H1 (cell line): Measurements from ENCODE around the gene PPP2R2C.

Experiments used
- CTCF ChIP-seq, 3 experiments: IDR thresholded peaks; 1 replicate in 2 of 3; 2 replicates in 1 of 3; pipeline versions ENCODE4 v1.5.1 to v1.6.1; 2011; ENCODE audit warnings: low read length in 3 of 3, mild to moderate bottlenecking in 3 of 3, inconsistent platforms in 2 of 3, low read depth in 1 of 3, moderate library complexity in 1 of 3; ENCODE audit not compliant: insufficient read depth in 1 of 3; ENCODE audit errors: control extremely low read depth in 1 of 3
- HDAC6 ChIP-seq: IDR thresholded peaks from one replicate; pipeline ENCODE4 v1.7.1; 2012; ENCODE audit warnings: low read depth, mild to moderate bottlenecking, inconsistent platforms, low read length, moderate library complexity
- POLR2AphosphoS5 ChIP-seq: IDR thresholded peaks from 2 replicates; pipeline ENCODE4 v1.6.1; 2011; ENCODE audit warnings: low read depth, low read length
- SAP30 ChIP-seq: fragments of 300-600 bp; sonication (generic); IDR thresholded peaks from 2 replicates; pipeline ENCODE4 v1.7.1; 2012; ENCODE audit warnings: low read length, moderate library complexity, mild to moderate bottlenecking, inconsistent platforms; ENCODE audit not compliant: insufficient read depth, insufficient replicate concordance
- TEAD4 ChIP-seq: IDR thresholded peaks from 2 replicates; pipeline ENCODE4 v1.6.1; 2012; ENCODE audit warnings: low read depth, low read length, inconsistent platforms, mixed read lengths

- TF ChIP-seq CTCF (IDR thresholded peaks at IDR 0.05; ENCODE audit: control extremely low read depth in 1 of 3, insufficient read depth in 1 of 3, low read depth in 1 of 3, low read length in 3 of 3) (no peak), POLR2AphosphoS5 (no peak), SAP30 (no peak), TEAD4 (no peak), HDAC6 (no peak)
Measured at GRCh38 chr4:6336166-6336565, 136.2 kb downstream of the PPP2R2C start.
